ENCODE data around the gene ZNF438.

DNA sequence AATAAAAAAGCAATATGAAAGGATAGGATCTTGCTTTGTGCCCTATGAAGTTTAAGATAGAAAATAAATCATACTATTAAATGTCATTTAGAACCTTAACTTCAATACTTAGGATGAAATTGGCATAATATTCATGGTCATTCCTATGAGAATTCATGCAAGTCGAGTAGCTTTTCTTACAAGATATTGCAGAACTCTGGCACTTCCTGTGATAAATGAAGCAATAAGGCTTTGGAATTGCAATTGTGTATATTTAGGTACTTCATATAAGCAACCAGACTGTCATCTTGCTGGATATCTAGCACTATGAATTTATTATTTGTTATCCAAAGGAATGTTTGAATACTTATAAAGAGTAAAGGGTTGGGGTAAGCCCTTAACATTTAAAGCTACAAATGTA is 116.5 kb downstream of the ZNF438 start:
- TF ChIP-seq, protein P1, sequence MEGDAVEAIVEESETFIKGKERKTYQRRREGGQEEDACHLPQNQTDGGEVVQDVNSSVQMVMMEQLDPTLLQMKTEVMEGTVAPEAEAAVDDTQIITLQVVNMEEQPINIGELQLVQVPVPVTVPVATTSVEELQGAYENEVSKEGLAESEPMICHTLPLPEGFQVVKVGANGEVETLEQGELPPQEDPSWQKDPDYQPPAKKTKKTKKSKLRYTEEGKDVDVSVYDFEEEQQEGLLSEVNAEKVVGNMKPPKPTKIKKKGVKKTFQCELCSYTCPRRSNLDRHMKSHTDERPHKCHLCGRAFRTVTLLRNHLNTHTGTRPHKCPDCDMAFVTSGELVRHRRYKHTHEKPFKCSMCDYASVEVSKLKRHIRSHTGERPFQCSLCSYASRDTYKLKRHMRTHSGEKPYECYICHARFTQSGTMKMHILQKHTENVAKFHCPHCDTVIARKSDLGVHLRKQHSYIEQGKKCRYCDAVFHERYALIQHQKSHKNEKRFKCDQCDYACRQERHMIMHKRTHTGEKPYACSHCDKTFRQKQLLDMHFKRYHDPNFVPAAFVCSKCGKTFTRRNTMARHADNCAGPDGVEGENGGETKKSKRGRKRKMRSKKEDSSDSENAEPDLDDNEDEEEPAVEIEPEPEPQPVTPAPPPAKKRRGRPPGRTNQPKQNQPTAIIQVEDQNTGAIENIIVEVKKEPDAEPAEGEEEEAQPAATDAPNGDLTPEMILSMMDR (IDR thresholded peaks at IDR 0.05): no peak
- TF ChIP-seq POLR2AphosphoS5 (IDR thresholded peaks at IDR 0.05): no peak
- TF ChIP-seq POLR2A (IDR thresholded peaks at IDR 0.05): no peak

All from sigmoid colon (tissue), 4 donors.